Loucy (cell line): ENCODE results near the gene PIAS3.
A peak's percentile ranks its signal among the peaks of the same experiment; 100 is the strongest.

Experiments
- H2AFZ ChIP-seq: fragments of 200-600 bp; sonication (generic); 2 replicates; pipeline ENCODE4 v1.6.0; 2016; ENCODE audit warnings: antibody characterized with exemption, mild to moderate bottlenecking, low read length, moderate library complexity
- H3F3A ChIP-seq: fragments of 200-600 bp; 2 replicates; pipeline ENCODE4 v1.6.0; 2016; ENCODE audit warnings: antibody characterized with exemption, low read depth, mild to moderate bottlenecking
- H3K27me3 ChIP-seq: fragments of 200-600 bp; sonication (generic); 2 replicates; pipeline ENCODE4 v1.6.1; 2014; ENCODE audit warnings: low read length, mild to moderate bottlenecking; ENCODE audit not compliant: insufficient read depth, poor library complexity, severe bottlenecking
- H3K36me3 ChIP-seq: fragments of 200-600 bp; sonication (generic); 2 replicates; pipeline ENCODE4 v1.6.1; 2016; ENCODE audit warnings: low read length; ENCODE audit not compliant: insufficient read depth
- H3K4me1 ChIP-seq: fragments of 200-600 bp; sonication (generic); 2 replicates; pipeline ENCODE4 v1.5.1; 2014; ENCODE audit warnings: low read length, mild to moderate bottlenecking; ENCODE audit not compliant: insufficient read depth, poor library complexity, severe bottlenecking
- H3K4me2 ChIP-seq: fragments of 200-600 bp; sonication (generic); 2 replicates; pipeline ENCODE4 v1.6.0; 2014; ENCODE audit warnings: antibody characterized with exemption, low read length, low read depth, mild to moderate bottlenecking; ENCODE audit not compliant: poor library complexity, severe bottlenecking
- H3K4me3 ChIP-seq: fragments of 200-600 bp; sonication (generic); 2 replicates; pipeline ENCODE4 v1.5.1; 2014; ENCODE audit warnings: low read length, mild to moderate bottlenecking, mixed read lengths; ENCODE audit not compliant: poor library complexity, severe bottlenecking
- H3K79me2 ChIP-seq: fragments of 200-600 bp; sonication (generic); 2 replicates; pipeline ENCODE4 v1.6.1; 2014; ENCODE audit warnings: low read length; ENCODE audit not compliant: insufficient read depth
- H3K9ac ChIP-seq: fragments of 200-600 bp; sonication (generic); 2 replicates; pipeline ENCODE4 v1.6.0; 2014; ENCODE audit warnings: mild to moderate bottlenecking, low read depth, low read length, moderate library complexity; ENCODE audit not compliant: poor library complexity, severe bottlenecking
- H3K9me2 ChIP-seq: fragments of 200-600 bp; sonication (generic); replicated peaks from 2 replicates; pipeline ENCODE4 v1.6.1; 2016; ENCODE audit warnings: low read depth, low read length, mixed read lengths
- H3K9me3 ChIP-seq: fragments of 200-600 bp; sonication (generic); 2 replicates; pipeline ENCODE4 v1.6.1; 2014; ENCODE audit warnings: mild to moderate bottlenecking, antibody characterized with exemption, low read length, low read depth; ENCODE audit not compliant: insufficient read depth
- H4K20me1 ChIP-seq: fragments of 200-600 bp; sonication (generic); 2 replicates; pipeline ENCODE4 v1.6.0; 2014; ENCODE audit warnings: antibody characterized with exemption, low read length, mild to moderate bottlenecking; ENCODE audit not compliant: insufficient read depth, poor library complexity, severe bottlenecking
- CTCF ChIP-seq: fragments of 200-600 bp; sonication (generic); conservative IDR thresholded peaks from 2 replicates; pipeline ENCODE4 v1.5.1; 2014; ENCODE audit warnings: mild to moderate bottlenecking, antibody characterized with exemption, low read length
- EZH2phosphoT487 ChIP-seq: fragments of 200-600 bp; IDR thresholded peaks from 2 replicates; pipeline ENCODE4 v1.6.1; 2018; ENCODE audit warnings: antibody characterized with exemption, mild to moderate bottlenecking, moderate library complexity, borderline replicate concordance

Gene PIAS3

GRCh38 chr1:145885738-145886287, 26.9 kb upstream of the PIAS3 start, which contains the start of gene ANKRD35:
Gene ANKRD35, minus strand, starts transcription at chr1:145885866. Its CDS starts 108 bp downstream, at chr1:145885758.
- peak within 1 kb of the TSS; percentile 97 for H2AFZ ChIP-seq
- TF ChIP-seq CTCF (no peak), EZH2phosphoT487 (no peak)
- H3F3A ChIP-seq, result no peaks in the 10 kb centered on the region
- H4K20me1 ChIP-seq, result no peaks in the 10 kb centered on the region
- peaks cover 5% of the 10 kb centered on the region for H3K4me1 ChIP-seq
- H3K9ac ChIP-seq, result no peak within 1 kb of the TSS
- no peaks in the 10 kb centered on the region for H3K9me2 ChIP-seq
- peak within 1 kb of the TSS; percentile 79 for H3K4me3 ChIP-seq
- no peaks in the 10 kb centered on the region for H3K36me3 ChIP-seq
- no peaks in the 10 kb centered on the region for H3K79me2 ChIP-seq
- H3K9me3 ChIP-seq, result no peaks in the 10 kb centered on the region
- peaks cover 19% of the 10 kb centered on the region for H3K27me3 ChIP-seq
- H3K4me2 ChIP-seq, result peak within 1 kb of the TSS; percentile 63

GRCh38 chr1:145884675-145885074, 25.8 kb upstream of the PIAS3 start:
- peaks cover 19% of the 10 kb centered on the region for H3K27me3 ChIP-seq
- H3K4me1 ChIP-seq, result peaks cover 5% of the 10 kb centered on the region
- no peaks in the 10 kb centered on the region for H3K36me3 ChIP-seq
- TF ChIP-seq CTCF (no peak), EZH2phosphoT487 (no peak)
- no peak overlapping the region for H2AFZ ChIP-seq
- H3K9me3 ChIP-seq, result no peaks in the 10 kb centered on the region
- H3K4me2 ChIP-seq, result no peak overlapping the region
- H3K9me2 ChIP-seq, result no peaks in the 10 kb centered on the region
- no peak overlapping the region for H3K9ac ChIP-seq
- no peaks in the 10 kb centered on the region for H3F3A ChIP-seq
- no peaks in the 10 kb centered on the region for H4K20me1 ChIP-seq
- H3K4me3 ChIP-seq, result no peak overlapping the region
- no peaks in the 10 kb centered on the region for H3K79me2 ChIP-seq

- peak overlapping the region; percentile 38; the same call in 1 of the 2 replicates for H2AFZ ChIP-seq
- H3K4me2 ChIP-seq, result no peak overlapping the region
- H3F3A ChIP-seq, result no peaks in the 10 kb centered on the region
- H3K36me3 ChIP-seq, result no peaks in the 10 kb centered on the region
- H3K9ac ChIP-seq, result no peak overlapping the region
- TF ChIP-seq EZH2phosphoT487 (no peak), CTCF (no peak)
- peaks cover 14% of the 10 kb centered on the region for H3K27me3 ChIP-seq
- no peaks in the 10 kb centered on the region for H3K9me2 ChIP-seq
- H3K79me2 ChIP-seq, result no peaks in the 10 kb centered on the region
- H3K4me3 ChIP-seq, result no peak overlapping the region
- H4K20me1 ChIP-seq, result no peaks in the 10 kb centered on the region
- H3K4me1 ChIP-seq, result no peaks in the 10 kb centered on the region
- no peaks in the 10 kb centered on the region for H3K9me3 ChIP-seq
Measured at GRCh38 chr1:145879775-145880174, 20.9 kb upstream of the PIAS3 start.
